BLaER1 treated with 17β-estradiol and CSF1 and Interleukin-3, amounts not matched to agents 10 nM and 100 nM (cell line): Measurements from ENCODE around the gene GALNT15.

Experiments used
- H3K27ac ChIP-seq, 11 experiments: shearing (Covaris generic); formaldehyde crosslinking; 2 replicates each; pipeline ENCODE4 v1.8.1; 2022
- H3K27me3 ChIP-seq, 11 experiments: shearing (Covaris generic); formaldehyde crosslinking; 2 replicates each; pipeline ENCODE4 v1.8.1; 2022
- H3K36me3 ChIP-seq, 11 experiments: shearing (Covaris generic); formaldehyde crosslinking; 2 replicates each; pipeline ENCODE4 v1.8.1; 2022
- H3K4me1 ChIP-seq, 10 experiments: shearing (Covaris generic); formaldehyde crosslinking; 2 replicates each; pipeline ENCODE4 v1.8.1; 2022
- H3K4me2 ChIP-seq, 11 experiments: shearing (Covaris generic); formaldehyde crosslinking; 2 replicates each; pipeline ENCODE4 v1.8.1; 2022
- H3K4me3 ChIP-seq, 10 experiments: shearing (Covaris generic); formaldehyde crosslinking; 2 replicates each; pipeline ENCODE4 v1.8.1; 2022
- H3K9ac ChIP-seq, 11 experiments: shearing (Covaris generic); formaldehyde crosslinking; 2 replicates each; pipeline ENCODE4 v1.8.1; 2022
- H3K9me3 ChIP-seq, 11 experiments: shearing (Covaris generic); formaldehyde crosslinking; replicated peaks in 1 of 11; 2 replicates each; pipeline ENCODE4 v1.8.1; 2022
- H4K20me1 ChIP-seq, 11 experiments: shearing (Covaris generic); formaldehyde crosslinking; 2 replicates each; pipeline ENCODE4 v1.8.1; 2022
- Cebpa-rat ChIP-seq, 11 experiments: shearing (Covaris generic); IDR thresholded peaks; 2 replicates each; pipeline ENCODE4 v1.8.1; 2022

GALNT15 gene

DNA sequence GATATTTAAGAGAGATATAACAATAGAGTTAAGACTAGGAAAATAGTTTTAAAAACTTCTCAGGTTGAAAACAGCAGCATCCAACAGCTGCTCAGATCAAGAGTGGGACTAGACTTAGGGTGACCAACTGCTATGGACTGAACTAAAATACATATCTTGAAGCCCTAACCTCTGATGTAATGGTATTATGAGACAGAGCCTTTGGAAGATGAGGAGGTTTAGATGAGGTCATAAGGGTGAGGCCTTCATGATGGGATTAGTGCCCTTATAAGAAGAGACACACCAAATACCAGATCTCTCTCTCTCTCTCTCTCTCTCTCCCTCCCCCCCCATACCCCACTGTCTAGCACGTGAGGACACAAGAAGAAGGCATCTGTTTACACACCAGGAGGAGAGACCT lies 37.4 kb upstream of the GALNT15 start:
- Histone ChIP-seq H3K27ac (no peak overlapping the region), H3K4me3 (no peak overlapping the region), H3K4me2 (no peak overlapping the region), H3K9me3 (peaks cover 3 to 29% (median 15%) of the 10 kb centered on the region in 11 experiments; a peak in 15 of 22 replicates), H3K4me1 (peaks cover 0 to 9% (median 0%) of the 10 kb centered on the region in 10 experiments; a peak in 4 of 20 replicates), H3K27me3 (no peaks in the 10 kb centered on the region), H3K36me3 (no peaks in the 10 kb centered on the region), H4K20me1 (no peaks in the 10 kb centered on the region), H3K9ac (no peak overlapping the region)
- TF ChIP-seq Cebpa-rat (IDR thresholded peaks at IDR 0.05) = no peak

- no peak overlapping the region for H3K4me3 ChIP-seq
- no peaks in the 10 kb centered on the region for H3K36me3 ChIP-seq
- no peak overlapping the region for H3K4me2 ChIP-seq
- H3K9ac ChIP-seq = no peak overlapping the region
- H3K4me1 ChIP-seq = peaks cover 0 to 9% (median 0%) of the 10 kb centered on the region in 10 experiments; a peak in 4 of 20 replicates
- H3K9me3 ChIP-seq = peaks cover 10 to 33% (median 20%) of the 10 kb centered on the region in 11 experiments
- no peak overlapping the region for H3K27ac ChIP-seq
- H4K20me1 ChIP-seq = no peaks in the 10 kb centered on the region
- TF ChIP-seq Cebpa-rat (IDR thresholded peaks at IDR 0.05) = no peak
- H3K27me3 ChIP-seq = no peaks in the 10 kb centered on the region
Observed at GRCh38 chr3:16137977-16138376, 36.5 kb upstream of the GALNT15 start.

- Histone ChIP-seq H3K4me3 (no peak overlapping the region), H3K4me2 (no peak overlapping the region), H4K20me1 (no peaks in the 10 kb centered on the region), H3K9ac (no peak overlapping the region), H3K36me3 (no peaks in the 10 kb centered on the region), H3K27ac (no peak overlapping the region), H3K9me3 (peaks cover 30 to 56% (median 41%) of the 10 kb centered on the region in 11 experiments), H3K4me1 (no peaks in the 10 kb centered on the region), H3K27me3 (no peaks in the 10 kb centered on the region)
- TF ChIP-seq Cebpa-rat (IDR thresholded peaks at IDR 0.05) = no peak
Observed at GRCh38 chr3:16140116-16140893, 34.2 kb upstream of the GALNT15 start.

GRCh38 chr3:16140894-16141285 lies 33.6 kb upstream of the GALNT15 start:
- no peak overlapping the region for H3K4me3 ChIP-seq
- H3K4me1 ChIP-seq = no peaks in the 10 kb centered on the region
- no peaks in the 10 kb centered on the region for H3K36me3 ChIP-seq
- no peak overlapping the region for H3K4me2 ChIP-seq
- no peak overlapping the region for H3K9ac ChIP-seq
- H3K9me3 ChIP-seq = peaks cover 30 to 56% (median 41%) of the 10 kb centered on the region in 11 experiments
- no peak overlapping the region for H3K27ac ChIP-seq
- no peaks in the 10 kb centered on the region for H4K20me1 ChIP-seq
- no peak for TF ChIP-seq Cebpa-rat (IDR thresholded peaks at IDR 0.05)
- H3K27me3 ChIP-seq = no peaks in the 10 kb centered on the region

DNA sequence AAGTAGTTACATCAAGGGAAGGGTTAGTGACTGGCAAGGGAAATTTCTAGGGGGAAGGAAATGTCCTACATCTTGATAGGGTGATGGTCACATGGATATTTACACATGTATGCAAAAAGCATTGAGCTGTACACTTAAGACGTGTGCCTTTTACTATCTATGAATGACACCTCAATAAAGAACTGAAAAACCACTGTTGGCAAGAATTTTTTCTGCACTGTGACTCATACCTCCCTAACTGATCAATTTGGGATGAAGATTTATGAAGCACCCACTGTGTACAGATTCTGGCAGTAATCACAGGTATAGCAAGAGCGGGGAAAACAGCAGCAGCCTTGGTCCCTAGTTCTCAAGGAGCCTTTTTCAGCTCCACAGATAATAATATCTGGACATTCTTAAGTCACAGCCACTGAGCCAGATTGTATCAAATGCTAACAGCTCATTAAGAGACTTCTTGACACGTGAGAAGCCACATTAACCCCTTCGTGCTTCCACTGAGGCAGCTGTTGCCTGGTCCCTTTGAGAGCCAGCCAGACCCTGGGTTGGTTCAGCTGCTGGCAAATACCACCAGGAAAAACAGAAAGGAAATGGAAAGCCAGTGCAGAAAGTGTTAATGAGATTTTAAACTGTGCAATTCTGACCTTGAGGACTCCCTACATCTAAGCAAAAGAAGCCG lies 32.0 kb upstream of the GALNT15 start:
- Histone ChIP-seq H3K36me3 (no peaks in the 10 kb centered on the region), H3K4me3 (no peak overlapping the region), H3K4me2 (no peak overlapping the region), H3K9ac (no peak overlapping the region), H3K27ac (no peak overlapping the region), H3K9me3 (peaks cover 27 to 50% (median 35%) of the 10 kb centered on the region in 11 experiments), H3K27me3 (no peaks in the 10 kb centered on the region), H3K4me1 (peaks cover 0 to 7% (median 0%) of the 10 kb centered on the region in 10 experiments; a peak in 1 of 20 replicates), H4K20me1 (no peaks in the 10 kb centered on the region)
- TF ChIP-seq Cebpa-rat (IDR thresholded peaks at IDR 0.05) = no peak

DNA sequence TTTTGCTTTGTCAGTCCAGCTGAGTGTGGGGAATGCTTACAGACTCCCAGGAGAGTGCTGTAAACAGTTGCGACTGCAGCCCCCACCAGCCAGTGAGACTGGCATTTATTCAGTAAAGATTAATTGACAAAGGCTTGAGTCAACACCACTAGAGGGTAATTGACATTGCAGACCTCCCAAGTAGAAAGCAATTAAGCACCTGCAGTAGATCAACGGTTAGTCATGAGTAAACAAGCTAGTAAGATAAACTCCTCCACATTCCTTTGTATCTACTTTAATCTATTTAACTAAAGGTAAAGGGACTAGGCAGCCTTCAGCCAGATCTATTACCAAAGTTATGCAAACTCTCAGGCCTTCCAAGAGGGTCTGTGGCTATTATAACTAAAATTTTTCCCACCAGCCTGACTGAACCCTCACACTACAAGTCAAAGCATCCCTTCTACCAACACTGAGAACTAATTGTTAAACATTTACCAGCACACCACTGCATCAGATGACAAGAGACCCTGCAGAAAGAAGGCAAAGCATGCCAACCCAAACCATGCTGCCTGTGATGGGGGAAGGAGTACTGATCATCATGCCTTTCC lies 30.5 kb upstream of the GALNT15 start:
- Histone ChIP-seq H3K9me3 (peaks cover 27 to 44% (median 33%) of the 10 kb centered on the region in 11 experiments), H3K4me1 (peaks cover 0 to 8% (median 0%) of the 10 kb centered on the region in 10 experiments; a peak in 1 of 20 replicates), H4K20me1 (no peaks in the 10 kb centered on the region), H3K4me3 (no peak overlapping the region), H3K27ac (no peak overlapping the region), H3K9ac (no peak overlapping the region), H3K36me3 (no peaks in the 10 kb centered on the region), H3K27me3 (no peaks in the 10 kb centered on the region), H3K4me2 (no peak overlapping the region)
- TF ChIP-seq Cebpa-rat (IDR thresholded peaks at IDR 0.05) = no peak

DNA sequence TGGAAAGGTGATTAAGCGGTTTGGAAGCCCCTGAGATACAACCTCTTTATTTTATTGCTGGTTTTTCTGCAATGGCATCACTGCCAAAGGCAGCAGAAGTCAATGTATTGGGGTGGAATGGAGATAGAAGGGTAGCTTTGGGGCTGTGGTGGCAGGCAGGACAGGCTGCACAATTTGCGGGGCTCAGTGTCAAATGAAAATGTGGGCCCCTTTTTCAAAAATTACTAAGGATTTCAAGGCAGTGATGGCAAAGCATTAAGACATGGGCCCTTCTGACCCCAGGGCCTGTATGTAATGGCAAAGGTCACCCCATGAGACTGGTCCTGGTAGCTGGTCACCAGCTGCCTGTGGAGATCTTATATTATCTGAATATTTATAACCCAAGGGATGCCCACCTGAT lies 29.3 kb upstream of the GALNT15 start:
- TF ChIP-seq Cebpa-rat (IDR thresholded peaks at IDR 0.05) = no peak

GRCh38 chr3:16146015-16146730 lies 28.3 kb upstream of the GALNT15 start:
- no peaks in the 10 kb centered on the region for H4K20me1 ChIP-seq
- no peak overlapping the region for H3K4me2 ChIP-seq
- H3K9me3 ChIP-seq = peaks cover 38 to 59% (median 47%) of the 10 kb centered on the region in 11 experiments
- H3K9ac ChIP-seq = no peak overlapping the region
- H3K4me3 ChIP-seq = no peak overlapping the region
- H3K36me3 ChIP-seq = no peaks in the 10 kb centered on the region
- no peak overlapping the region for H3K27ac ChIP-seq
- no peak for TF ChIP-seq Cebpa-rat (IDR thresholded peaks at IDR 0.05)
- peaks cover 0 to 14% (median 0%) of the 10 kb centered on the region in 10 experiments; a peak in 1 of 20 replicates for H3K4me1 ChIP-seq
- no peaks in the 10 kb centered on the region for H3K27me3 ChIP-seq

More for the DNA sequence above, 29.3 kb upstream of the GALNT15 start:
- Histone ChIP-seq H3K27me3 (no peaks in the 10 kb centered on the region), H3K27ac (no peak overlapping the region), H3K9ac (no peak overlapping the region), H4K20me1 (no peaks in the 10 kb centered on the region), H3K36me3 (no peaks in the 10 kb centered on the region), H3K4me3 (no peak overlapping the region), H3K9me3 (peaks cover 31 to 49% (median 39%) of the 10 kb centered on the region in 11 experiments), H3K4me2 (no peak overlapping the region), H3K4me1 (peaks cover 0 to 8% (median 0%) of the 10 kb centered on the region in 10 experiments; a peak in 1 of 20 replicates)
